HG03575 (cell line): ENCODE data around the gene CPNE9.

Experiments
- ATAC-seq: cut with Tn5 transposase; IDR thresholded peaks from one replicate; pipeline ENCODE4 v1.9.1; 2021; ENCODE audit not compliant: unreplicated experiment, insufficient number of reproducible peaks, low FRiP score; ENCODE audit errors: extremely low read depth

The CPNE9 gene

GRCh38 chr3:9686050-9686550, 17.5 kb upstream of the CPNE9 start:
- ATAC-seq, result no peak

- ATAC-seq, result no peak
These were observed 16.9 kb upstream of the CPNE9 start for GRCh38 chr3:9686703-9687102.

- ATAC-seq, result no peak
These were observed 16.1 kb upstream of the CPNE9 start for GRCh38 chr3:9687514-9687913.

- ATAC-seq, result no peak
These were observed 14.7 kb upstream of the CPNE9 start for GRCh38 chr3:9688961-9689360.

GRCh38 chr3:9689757-9690156, 13.9 kb upstream of the CPNE9 start:
- no peak for ATAC-seq

- ATAC-seq, result peak; percentile 91
These were observed 12.9 kb upstream of the CPNE9 start for GRCh38 chr3:9690451-9691450.

GRCh38 chr3:9691636-9692035, 12.0 kb upstream of the CPNE9 start:
- ATAC-seq, result no peak

GRCh38 chr3:9692416-9692815, 11.2 kb upstream of the CPNE9 start:
- no peak for ATAC-seq

GRCh38 chr3:9695345-9695744, 8.3 kb upstream of the CPNE9 start:
- no peak for ATAC-seq

GRCh38 chr3:9695746-9696145, 7.9 kb upstream of the CPNE9 start:
- ATAC-seq, result no peak

- no peak for ATAC-seq
These were observed 7.0 kb upstream of the CPNE9 start for GRCh38 chr3:9696480-9697220.

- no peak for ATAC-seq
These were observed 5.7 kb upstream of the CPNE9 start for GRCh38 chr3:9697892-9698291.

GRCh38 chr3:9698293-9698692, 5.3 kb upstream of the CPNE9 start:
- ATAC-seq, result no peak

GRCh38 chr3:9700536-9700935, 3.1 kb upstream of the CPNE9 start:
- no peak for ATAC-seq

GRCh38 chr3:9701006-9701405, 2.6 kb upstream of the CPNE9 start:
- ATAC-seq, result no peak

- no peak for ATAC-seq
These were observed 1.9 kb upstream of the CPNE9 start for GRCh38 chr3:9701711-9702110.

GRCh38 chr3:9703240-9703639, 393 bp upstream of the CPNE9 start:
- no peak for ATAC-seq

GRCh38 chr3:9704347-9705322, 1.0 kb downstream of the CPNE9 start:
- ATAC-seq, result no peak
